Measurements from ENCODE around the gene GOSR1.
"Not testable (repeated sequence)": the region's sequence is repeated elsewhere in the genome, so short reads cannot be mapped to it uniquely, and the experiment has no call there.

Gene GOSR1

GRCh38 chr17:30506481-30506880 is 29.3 kb downstream of the GOSR1 start:
- no peak for DNase-seq

GRCh38 chr17:30513346-30513745 is 36.1 kb downstream of the GOSR1 start:
- no peak for DNase-seq

- DNase-seq, result no peak
Observed at GRCh38 chr17:30514895-30515596, 37.8 kb downstream of the GOSR1 start.

- DNase-seq, result no peak
Observed at GRCh38 chr17:30517786-30518185, 40.6 kb downstream of the GOSR1 start.

- DNase-seq, result no peak
Observed at GRCh38 chr17:30519166-30519565, 42.0 kb downstream of the GOSR1 start.

- no peak for DNase-seq
Observed at GRCh38 chr17:30519707-30520106, 42.5 kb downstream of the GOSR1 start.

- DNase-seq, result no peak
Observed at GRCh38 chr17:30520436-30520835, 43.2 kb downstream of the GOSR1 start.

- DNase-seq, result no peak
Observed at GRCh38 chr17:30520882-30521281, 43.7 kb downstream of the GOSR1 start.

GRCh38 chr17:30521766-30522165 is 44.6 kb downstream of the GOSR1 start:
- DNase-seq, result no peak

GRCh38 chr17:30523236-30523635 is 46.0 kb downstream of the GOSR1 start:
- not testable (repeated sequence) for DNase-seq

GRCh38 chr17:30524847-30525246 is 47.6 kb downstream of the GOSR1 start:
- no peak for DNase-seq

- DNase-seq, result no peak
Observed at GRCh38 chr17:30526401-30526800, 49.2 kb downstream of the GOSR1 start.

GRCh38 chr17:30528701-30529100 is 51.5 kb downstream of the GOSR1 start:
- DNase-seq, result not testable (repeated sequence)

- no peak for DNase-seq
Observed at GRCh38 chr17:30530346-30531025, 53.3 kb downstream of the GOSR1 start.

GRCh38 chr17:30532871-30533270 is 55.7 kb downstream of the GOSR1 start:
- no peak for DNase-seq

GRCh38 chr17:30534298-30534697 is 57.1 kb downstream of the GOSR1 start:
- DNase-seq, result no peak

- DNase-seq, result no peak
Observed at GRCh38 chr17:30534938-30535921, 58.0 kb downstream of the GOSR1 start.

GRCh38 chr17:30536846-30537245 is 59.6 kb downstream of the GOSR1 start:
- DNase-seq, result not testable (repeated sequence)

GRCh38 chr17:30537667-30538066 is 60.5 kb downstream of the GOSR1 start:
- DNase-seq, result not testable (repeated sequence)

GRCh38 chr17:30541802-30542201 is 64.6 kb downstream of the GOSR1 start:
- no peak for DNase-seq

- no peak for DNase-seq
Observed at GRCh38 chr17:30543456-30543855, 66.2 kb downstream of the GOSR1 start.

GRCh38 chr17:30545024-30545423 is 67.8 kb downstream of the GOSR1 start:
- DNase-seq, result no peak
